Left ventricle myocardium inferior (tissue), 1 donor: Measurements from ENCODE around the gene ETV7. TPM values are rescaled to one million over a fixed set of nuclear protein-coding genes. Genes with fewer than 3 reads are reported as not detected.

ENCODE experiments used
- DNase-seq: peaks from one replicate; pipeline ENCODE4 v3.0.0-alpha.2; 2020
- H3K27ac ChIP-seq: fragments of 200-600 bp; replicated peaks from 2 replicates; pipeline ENCODE4 v1.8.0; 2021
- H3K27me3 ChIP-seq: fragments of 200-600 bp; 2 replicates; pipeline ENCODE4 v1.8.0; 2021; ENCODE audit warnings: low read depth
- H3K36me3 ChIP-seq: fragments of 200-600 bp; 2 replicates; pipeline ENCODE4 v1.8.0; 2021
- H3K4me1 ChIP-seq: fragments of 200-600 bp; 2 replicates; pipeline ENCODE4 v1.8.0; 2021
- H3K4me3 ChIP-seq: fragments of 200-600 bp; 2 replicates; pipeline ENCODE4 v1.8.0; 2021; ENCODE audit warnings: mild to moderate bottlenecking, moderate library complexity
- H3K9me3 ChIP-seq: fragments of 200-600 bp; replicated peaks from 2 replicates; pipeline ENCODE4 v1.8.0; 2021
- CTCF ChIP-seq: fragments of 200-600 bp; IDR thresholded peaks from 2 replicates; pipeline ENCODE4 v1.8.0; 2021; ENCODE audit warnings: antibody characterized with exemption, mild to moderate bottlenecking, borderline replicate concordance
- intact Hi-C: fragments of 100-400 bp; cut with micrococcal nuclease; formaldehyde crosslinking; loops from one replicate; pipeline ENCODE4 v1.11.0; 2022
- total RNA-seq: library from RNA; stranded (reverse); fragmentation: NEBNext Ultra II Directional; extraction: Animal tissue kit (Norgen Biotek cat#: 25700); gene quantifications from one replicate; pipeline ENCODE4 v1.2.1, GENCODE V29; 2021
- donor health status: DM: no; HTN: yes; CAD: no; lungs with severe emphysema.

ETV7 gene
- total RNA-seq, 1 donor from 2014 or later: not detected

DNA sequence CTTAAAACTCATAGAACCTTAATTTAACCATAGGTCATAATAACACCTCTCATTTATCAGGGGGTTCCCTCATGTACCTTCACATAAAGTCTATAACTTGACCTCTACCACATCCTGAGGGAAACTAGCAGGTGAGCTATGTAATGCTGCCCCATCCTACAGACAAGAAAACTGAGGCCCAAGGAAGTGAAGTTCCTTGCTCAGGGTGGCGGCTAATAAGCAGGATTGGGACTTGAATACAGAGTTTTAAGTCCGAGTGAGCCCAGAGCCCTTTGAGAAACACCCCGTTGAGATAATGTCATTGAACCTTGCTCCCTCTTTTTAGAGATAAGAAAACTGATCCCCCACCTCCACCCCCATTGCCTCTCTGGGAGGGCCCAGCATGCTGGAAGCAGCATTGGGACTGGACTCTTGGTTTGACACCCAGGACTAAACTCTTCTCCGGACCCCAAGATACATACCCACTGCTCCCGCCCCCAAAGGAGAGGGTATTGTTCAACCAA, 51.2 kb downstream of the ETV7 start:
- H3K36me3 ChIP-seq: no peaks in the 10 kb centered on the region
- H3K9me3 ChIP-seq: no peaks in the 10 kb centered on the region
- H3K27me3 ChIP-seq: peaks cover 62% of the 10 kb centered on the region
- H3K4me3 ChIP-seq: no peak overlapping the region
- no peak overlapping the region for H3K27ac ChIP-seq
- no peak for TF ChIP-seq CTCF
- intact Hi-C loops: no loop called here
- peaks cover 30% of the 10 kb centered on the region for H3K4me1 ChIP-seq
- DNase-seq: no peak

GRCh38 chr6:36335465-36336207, 51.8 kb downstream of the ETV7 start:
- peaks cover 68% of the 10 kb centered on the region for H3K27me3 ChIP-seq

DNA sequence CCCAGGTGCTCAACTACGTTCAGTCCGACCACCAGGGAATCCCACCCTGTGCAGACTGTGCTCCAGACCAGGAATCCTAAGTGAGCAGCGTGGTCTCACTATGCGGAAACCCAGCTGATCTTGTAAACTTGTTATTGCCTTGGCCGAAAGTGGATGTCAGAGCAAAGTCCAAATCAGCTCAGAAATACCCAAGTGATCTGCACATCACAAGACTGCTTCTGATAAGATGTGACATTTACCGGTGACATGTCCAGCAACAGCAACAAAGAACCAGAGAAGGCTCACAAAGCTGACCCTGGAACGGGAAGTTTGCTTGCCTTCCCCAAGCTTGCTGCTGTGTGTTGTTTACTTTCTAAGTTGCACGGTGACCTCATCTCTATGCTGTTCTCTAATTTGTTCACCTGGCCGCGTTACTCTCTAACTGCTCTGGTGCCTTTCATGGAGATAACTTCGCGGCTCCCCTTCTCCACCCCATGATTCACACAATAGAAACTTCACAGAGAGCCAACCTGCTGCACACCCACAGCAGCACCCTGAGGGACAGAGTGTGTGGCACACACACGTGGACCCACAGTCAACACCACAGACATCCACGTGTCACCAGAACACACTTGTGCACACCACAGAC, 52.5 kb downstream of the ETV7 start:
- Histone ChIP-seq H3K4me3 (no peak overlapping the region), H3K9me3 (no peaks in the 10 kb centered on the region), H3K36me3 (no peaks in the 10 kb centered on the region), H3K4me1 (peaks cover 22% of the 10 kb centered on the region), H3K27ac (no peak overlapping the region), H3K27me3 (peaks cover 75% of the 10 kb centered on the region)
- TF ChIP-seq CTCF: no peak
- DNase-seq: no peak
- intact Hi-C loops: no loop called here

More at GRCh38 chr6:36335465-36336207, 51.8 kb downstream of the ETV7 start:
- TF ChIP-seq CTCF: no peak
- H3K36me3 ChIP-seq: no peaks in the 10 kb centered on the region
- no peaks in the 10 kb centered on the region for H3K9me3 ChIP-seq
- no peak overlapping the region for H3K27ac ChIP-seq
- peaks cover 23% of the 10 kb centered on the region for H3K4me1 ChIP-seq
- H3K4me3 ChIP-seq: no peak overlapping the region
- no peak for DNase-seq
- intact Hi-C loops: no loop called here

GRCh38 chr6:36333931-36334725, 53.3 kb downstream of the ETV7 start:
- peaks cover 80% of the 10 kb centered on the region for H3K27me3 ChIP-seq
- H3K4me3 ChIP-seq: peak overlapping the region; percentile 23
- H3K36me3 ChIP-seq: no peaks in the 10 kb centered on the region
- no peak for DNase-seq
- H3K9me3 ChIP-seq: no peaks in the 10 kb centered on the region
- peaks cover 22% of the 10 kb centered on the region for H3K4me1 ChIP-seq
- intact Hi-C loops: no loop called here
- no peak overlapping the region for H3K27ac ChIP-seq
- TF ChIP-seq CTCF: no peak

DNA sequence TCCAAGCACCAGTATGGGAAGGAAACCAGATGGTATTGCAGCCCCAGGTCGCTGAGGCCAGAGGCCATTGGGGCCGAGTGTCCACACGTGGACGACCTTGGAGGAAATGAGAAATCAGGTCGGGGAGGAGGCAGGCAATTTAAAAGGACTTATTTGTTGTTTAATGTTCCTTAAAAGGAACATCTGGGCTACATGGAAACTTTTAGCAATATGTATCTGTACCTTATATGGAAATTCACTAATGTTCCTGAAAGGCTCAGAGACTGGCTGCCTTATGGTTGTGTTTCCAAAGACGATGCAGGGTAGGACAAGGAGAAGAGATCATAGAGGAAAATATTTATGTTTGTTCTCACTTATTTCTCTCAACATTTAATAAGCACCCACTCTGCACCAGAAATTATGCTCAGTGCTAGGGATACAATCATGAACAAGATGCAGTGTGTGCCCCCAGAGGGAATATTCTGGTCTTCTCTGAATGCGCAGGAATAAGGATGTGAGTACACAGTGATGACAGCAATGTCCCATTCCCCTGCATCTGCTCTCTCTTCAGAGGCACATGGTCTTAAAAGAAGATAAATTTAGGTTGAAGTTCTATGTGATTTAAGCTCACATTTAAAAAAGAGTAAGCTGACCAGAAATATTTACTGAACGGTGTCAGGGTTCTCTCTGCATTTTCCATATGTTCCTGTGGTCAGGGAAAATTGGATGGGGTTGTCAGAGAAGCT, 54.1 kb downstream of the ETV7 start:
- Histone ChIP-seq H3K9me3 (no peaks in the 10 kb centered on the region), H3K4me3 (no peak overlapping the region), H3K27me3 (peaks cover 86% of the 10 kb centered on the region), H3K27ac (no peak overlapping the region), H3K36me3 (no peaks in the 10 kb centered on the region), H3K4me1 (peaks cover 22% of the 10 kb centered on the region)
- intact Hi-C loops: no loop called here
- TF ChIP-seq CTCF: no peak
- DNase-seq: no peak
